ENCODE results near the gene UCKL1. TPM values are rescaled to one million over a fixed set of nuclear protein-coding genes. Genes with fewer than 3 reads are reported as not detected.

Gene UCKL1
- total RNA-seq, 1 experiment from 2014 or later, result 55.1 TPM

DNA sequence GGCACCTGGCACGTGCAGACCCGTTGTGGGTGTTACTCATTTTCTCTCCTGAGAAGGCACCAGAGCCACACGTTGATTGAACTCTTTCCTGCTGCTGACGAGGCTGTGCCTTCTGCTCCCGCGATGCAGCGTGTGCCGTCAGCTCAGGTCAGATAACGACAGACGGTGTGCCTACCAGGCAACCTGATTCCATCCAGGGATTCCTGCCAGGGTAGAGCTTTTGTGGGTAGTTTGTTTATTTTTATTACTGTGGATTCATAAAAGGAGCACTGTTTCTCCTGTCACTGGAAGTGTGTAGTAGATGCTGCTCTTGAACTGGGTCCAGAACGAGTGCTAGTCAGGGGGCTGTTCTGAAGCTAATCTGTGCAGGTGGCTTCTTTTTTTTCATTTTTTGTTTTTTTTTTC lies 45.4 kb upstream of the UCKL1 start:
- Histone ChIP-seq H3K27ac (no peak overlapping the region), H4K20me1 (ENCODE audit: insufficient read depth) (peaks cover 26% of the 10 kb centered on the region), H3K9me2 (ENCODE audit: insufficient read depth) (no peaks in the 10 kb centered on the region), H3K4me3 (no peak overlapping the region), H3K27me3 (ENCODE audit: insufficient read depth, low read depth) (no peaks in the 10 kb centered on the region), H3K4me1 (replicated peaks; ENCODE audit: insufficient read depth) (no peaks in the 10 kb centered on the region), H3K9me3 (ENCODE audit: insufficient read depth, low read depth) (no peaks in the 10 kb centered on the region), H3K36me3 (ENCODE audit: low read depth) (peaks cover 16% of the 10 kb centered on the region; the same call in 1 of the 2 replicates), H3K79me2 (ENCODE audit: low read depth) (no peaks in the 10 kb centered on the region), H3K4me2 (no peak overlapping the region), H2AFZ (no peak overlapping the region), H3F3A (ENCODE audit: insufficient read depth, low read depth) (no peaks in the 10 kb centered on the region)
- DNase-seq, result no peak
- POLR2A ChIA-PET (ENCODE audit: unreplicated experiment), result no interaction called here
- intact Hi-C loops (cut with micrococcal nuclease; ENCODE audit: unreplicated experiment), result no loop called here
- no TSS peak for BruUV-seq (replicated peaks)
- TF ChIP-seq CTCF (conservative IDR thresholded peaks at IDR 0.05) (no peak), EZH2 (IDR thresholded peaks at IDR 0.05; ENCODE audit: low read depth) (no peak)
- CTCF ChIA-PET, result no interaction called here

- ChIA-PET CTCF (no interaction called here), POLR2A (ENCODE audit: unreplicated experiment) (no interaction called here)
- no peak for DNase-seq
- TF ChIP-seq EZH2 (IDR thresholded peaks at IDR 0.05; ENCODE audit: low read depth), result no peak
- no peak for TF ChIP-seq CTCF (conservative IDR thresholded peaks at IDR 0.05)
- Histone ChIP-seq H3K27ac (no peak overlapping the region), H3K9me3 (ENCODE audit: insufficient read depth, low read depth) (no peaks in the 10 kb centered on the region), H4K20me1 (ENCODE audit: insufficient read depth) (peaks cover 26% of the 10 kb centered on the region), H3K4me1 (replicated peaks; ENCODE audit: insufficient read depth) (no peaks in the 10 kb centered on the region), H3K4me2 (no peak overlapping the region), H2AFZ (no peak overlapping the region), H3K9me2 (ENCODE audit: insufficient read depth) (no peaks in the 10 kb centered on the region), H3K27me3 (ENCODE audit: insufficient read depth, low read depth) (no peaks in the 10 kb centered on the region), H3F3A (ENCODE audit: insufficient read depth, low read depth) (no peaks in the 10 kb centered on the region), H3K79me2 (ENCODE audit: low read depth) (no peaks in the 10 kb centered on the region), H3K36me3 (ENCODE audit: low read depth) (peaks cover 23% of the 10 kb centered on the region; the same call in 1 of the 2 replicates), H3K4me3 (no peak overlapping the region)
- intact Hi-C loops (cut with micrococcal nuclease; ENCODE audit: unreplicated experiment), result no loop called here
- no TSS peak for BruUV-seq (replicated peaks)
These were observed 44.7 kb upstream of the UCKL1 start for GRCh38 chr20:64000906-64001305.

GRCh38 chr20:63982937-63983336 lies 26.7 kb upstream of the UCKL1 start:
- no peaks in the 10 kb centered on the region for H3K27me3 ChIP-seq (ENCODE audit: insufficient read depth, low read depth)
- peaks cover 17% of the 10 kb centered on the region for H3K4me1 ChIP-seq (replicated peaks; ENCODE audit: insufficient read depth)
- TF ChIP-seq CTCF (conservative IDR thresholded peaks at IDR 0.05), result no peak
- no peak for TF ChIP-seq EZH2 (IDR thresholded peaks at IDR 0.05; ENCODE audit: low read depth)
- H3K27ac ChIP-seq, result no peak overlapping the region
- ChIA-PET POLR2A (ENCODE audit: unreplicated experiment) (no interaction called here), CTCF (no interaction called here)
- BruUV-seq (replicated peaks), result no TSS peak
- DNase-seq, result no peak
- H3K9me2 ChIP-seq (ENCODE audit: insufficient read depth), result no peaks in the 10 kb centered on the region
- no peak overlapping the region for H3K4me2 ChIP-seq
- intact Hi-C loops (cut with micrococcal nuclease; ENCODE audit: unreplicated experiment), result no loop called here
- peaks cover 5% of the 10 kb centered on the region for H4K20me1 ChIP-seq (ENCODE audit: insufficient read depth)
- H3K36me3 ChIP-seq (ENCODE audit: low read depth), result peaks cover 23% of the 10 kb centered on the region
- no peak overlapping the region for H2AFZ ChIP-seq
- H3K79me2 ChIP-seq (ENCODE audit: low read depth), result peaks cover 33% of the 10 kb centered on the region
- peaks cover 29% of the 10 kb centered on the region for H3F3A ChIP-seq (ENCODE audit: insufficient read depth, low read depth)
- no peak overlapping the region for H3K4me3 ChIP-seq
- no peaks in the 10 kb centered on the region for H3K9me3 ChIP-seq (ENCODE audit: insufficient read depth, low read depth)

All from PC-9 (cell line).